IPS-18a (cell line): ENCODE results near the gene RPP14.

Experiments
- H3K27ac ChIP-seq: one replicate; pipeline ENCODE4 v1.5.1; 2013; ENCODE audit warnings: low read length
- H3K27me3 ChIP-seq: one replicate; pipeline ENCODE4 v1.6.1; 2013; ENCODE audit warnings: mild to moderate bottlenecking, low read length; ENCODE audit not compliant: control insufficient read depth, insufficient read depth
- H3K36me3 ChIP-seq: one replicate; pipeline ENCODE4 v1.6.1; 2013; ENCODE audit warnings: low read depth, low read length; ENCODE audit not compliant: control insufficient read depth
- H3K4me1 ChIP-seq: one replicate; pipeline ENCODE4 v1.6.1; 2013; ENCODE audit warnings: low read depth, low read length; ENCODE audit not compliant: control insufficient read depth
- H3K4me3 ChIP-seq: one replicate; pipeline ENCODE4 v1.5.1; 2013; ENCODE audit warnings: low read length
- H3K9ac ChIP-seq: one replicate; pipeline ENCODE4 v1.6.1; 2013; ENCODE audit warnings: mild to moderate bottlenecking, low read length, moderate library complexity
- H3K9me3 ChIP-seq: one replicate; pipeline ENCODE4 v1.6.1; 2013; ENCODE audit warnings: low read depth, low read length; ENCODE audit not compliant: control insufficient read depth

The RPP14 gene

GRCh38 chr3:58349792-58350626, 44.0 kb downstream of the RPP14 start:
- Histone ChIP-seq H3K36me3 (no peaks in the 10 kb centered on the region), H3K9me3 (no peaks in the 10 kb centered on the region), H3K4me3 (no peak overlapping the region), H3K4me1 (peaks cover 6% of the 10 kb centered on the region), H3K27me3 (no peaks in the 10 kb centered on the region), H3K9ac (no peak overlapping the region), H3K27ac (no peak overlapping the region)

GRCh38 chr3:58350627-58351013, 44.6 kb downstream of the RPP14 start:
- Histone ChIP-seq H3K4me1 (peaks cover 6% of the 10 kb centered on the region), H3K36me3 (no peaks in the 10 kb centered on the region), H3K9me3 (no peaks in the 10 kb centered on the region), H3K27ac (no peak overlapping the region), H3K9ac (no peak overlapping the region), H3K27me3 (no peaks in the 10 kb centered on the region), H3K4me3 (no peak overlapping the region)

GRCh38 chr3:58351920-58352319, 45.9 kb downstream of the RPP14 start:
- H3K27me3 ChIP-seq: no peaks in the 10 kb centered on the region
- no peak overlapping the region for H3K27ac ChIP-seq
- no peak overlapping the region for H3K9ac ChIP-seq
- no peaks in the 10 kb centered on the region for H3K36me3 ChIP-seq
- no peaks in the 10 kb centered on the region for H3K9me3 ChIP-seq
- no peak overlapping the region for H3K4me3 ChIP-seq
- peaks cover 6% of the 10 kb centered on the region for H3K4me1 ChIP-seq

- H3K4me3 ChIP-seq: no peak overlapping the region
- no peaks in the 10 kb centered on the region for H3K9me3 ChIP-seq
- no peaks in the 10 kb centered on the region for H3K36me3 ChIP-seq
- no peak overlapping the region for H3K27ac ChIP-seq
- peaks cover 6% of the 10 kb centered on the region for H3K4me1 ChIP-seq
- no peaks in the 10 kb centered on the region for H3K27me3 ChIP-seq
- no peak overlapping the region for H3K9ac ChIP-seq
These were observed 46.6 kb downstream of the RPP14 start for GRCh38 chr3:58352626-58353025.

GRCh38 chr3:58353722-58354553, 47.9 kb downstream of the RPP14 start:
- no peak overlapping the region for H3K27ac ChIP-seq
- no peaks in the 10 kb centered on the region for H3K27me3 ChIP-seq
- H3K4me3 ChIP-seq: no peak overlapping the region
- peaks cover 6% of the 10 kb centered on the region for H3K4me1 ChIP-seq
- H3K36me3 ChIP-seq: no peaks in the 10 kb centered on the region
- no peaks in the 10 kb centered on the region for H3K9me3 ChIP-seq
- no peak overlapping the region for H3K9ac ChIP-seq

GRCh38 chr3:58355179-58355578, 49.1 kb downstream of the RPP14 start:
- no peak overlapping the region for H3K27ac ChIP-seq
- H3K27me3 ChIP-seq: no peaks in the 10 kb centered on the region
- H3K9ac ChIP-seq: no peak overlapping the region
- no peaks in the 10 kb centered on the region for H3K36me3 ChIP-seq
- peaks cover 6% of the 10 kb centered on the region for H3K4me1 ChIP-seq
- no peak overlapping the region for H3K4me3 ChIP-seq
- H3K9me3 ChIP-seq: no peaks in the 10 kb centered on the region

- Histone ChIP-seq H3K9me3 (no peaks in the 10 kb centered on the region), H3K27me3 (no peaks in the 10 kb centered on the region), H3K4me3 (no peak overlapping the region), H3K36me3 (no peaks in the 10 kb centered on the region), H3K27ac (no peak overlapping the region), H3K4me1 (peaks cover 6% of the 10 kb centered on the region), H3K9ac (no peak overlapping the region)
These were observed 50.0 kb downstream of the RPP14 start for GRCh38 chr3:58356054-58356453.

GRCh38 chr3:58357402-58357801, 51.4 kb downstream of the RPP14 start:
- Histone ChIP-seq H3K27ac (no peak overlapping the region), H3K9ac (no peak overlapping the region), H3K9me3 (no peaks in the 10 kb centered on the region), H3K36me3 (no peaks in the 10 kb centered on the region), H3K4me1 (no peaks in the 10 kb centered on the region), H3K27me3 (no peaks in the 10 kb centered on the region), H3K4me3 (no peak overlapping the region)

- Histone ChIP-seq H3K9ac (no peak overlapping the region), H3K36me3 (no peaks in the 10 kb centered on the region), H3K9me3 (no peaks in the 10 kb centered on the region), H3K27ac (no peak overlapping the region), H3K4me3 (no peak overlapping the region), H3K4me1 (no peaks in the 10 kb centered on the region), H3K27me3 (no peaks in the 10 kb centered on the region)
These were observed 52.0 kb downstream of the RPP14 start for GRCh38 chr3:58358092-58358491.

GRCh38 chr3:58358808-58359207, 52.8 kb downstream of the RPP14 start:
- Histone ChIP-seq H3K27ac (no peak overlapping the region), H3K4me1 (no peaks in the 10 kb centered on the region), H3K4me3 (no peak overlapping the region), H3K9ac (no peak overlapping the region), H3K36me3 (no peaks in the 10 kb centered on the region), H3K9me3 (no peaks in the 10 kb centered on the region), H3K27me3 (no peaks in the 10 kb centered on the region)

- Histone ChIP-seq H3K27ac (no peak overlapping the region), H3K9me3 (no peaks in the 10 kb centered on the region), H3K4me1 (no peaks in the 10 kb centered on the region), H3K9ac (no peak overlapping the region), H3K4me3 (no peak overlapping the region), H3K36me3 (no peaks in the 10 kb centered on the region), H3K27me3 (no peaks in the 10 kb centered on the region)
These were observed 53.6 kb downstream of the RPP14 start for GRCh38 chr3:58359621-58360020.
